Measurements from ENCODE around the gene CSRP1. TPM values are rescaled to one million over a fixed set of nuclear protein-coding genes. Genes with fewer than 3 reads are reported as not detected.
"Not testable (repeated sequence)": the region's sequence is repeated elsewhere in the genome, so short reads cannot be mapped to it uniquely, and the experiment has no call there.

Gene CSRP1
- total RNA-seq, 1 donor from 2014 or later = 729 TPM

- Histone ChIP-seq H3K36me3 (peaks cover 0 to 6% of the 10 kb centered on the region in 2 donors), H3K9me3 (no peaks in the 10 kb centered on the region), H3K4me3 (peak overlapping the region in 1 of 2 donors; percentile 3), H3K4me1 (peaks cover 100% of the 10 kb centered on the region), H3K27me3 (no peaks in the 10 kb centered on the region), H3K27ac (peak overlapping the region; percentile 93)
- DNase-seq (ENCODE audit: extremely low spot score in 2 of 2) = no peak
- intact Hi-C loops (cut with DNase I) = no loop called here
- peak in 1 of 2 donors; percentile 8 for TF ChIP-seq POLR2AphosphoS5 (IDR thresholded peaks at IDR 0.05; ENCODE audit: insufficient read depth in 1 of 2, low read depth in 1 of 2)
- TF ChIP-seq, protein P1, sequence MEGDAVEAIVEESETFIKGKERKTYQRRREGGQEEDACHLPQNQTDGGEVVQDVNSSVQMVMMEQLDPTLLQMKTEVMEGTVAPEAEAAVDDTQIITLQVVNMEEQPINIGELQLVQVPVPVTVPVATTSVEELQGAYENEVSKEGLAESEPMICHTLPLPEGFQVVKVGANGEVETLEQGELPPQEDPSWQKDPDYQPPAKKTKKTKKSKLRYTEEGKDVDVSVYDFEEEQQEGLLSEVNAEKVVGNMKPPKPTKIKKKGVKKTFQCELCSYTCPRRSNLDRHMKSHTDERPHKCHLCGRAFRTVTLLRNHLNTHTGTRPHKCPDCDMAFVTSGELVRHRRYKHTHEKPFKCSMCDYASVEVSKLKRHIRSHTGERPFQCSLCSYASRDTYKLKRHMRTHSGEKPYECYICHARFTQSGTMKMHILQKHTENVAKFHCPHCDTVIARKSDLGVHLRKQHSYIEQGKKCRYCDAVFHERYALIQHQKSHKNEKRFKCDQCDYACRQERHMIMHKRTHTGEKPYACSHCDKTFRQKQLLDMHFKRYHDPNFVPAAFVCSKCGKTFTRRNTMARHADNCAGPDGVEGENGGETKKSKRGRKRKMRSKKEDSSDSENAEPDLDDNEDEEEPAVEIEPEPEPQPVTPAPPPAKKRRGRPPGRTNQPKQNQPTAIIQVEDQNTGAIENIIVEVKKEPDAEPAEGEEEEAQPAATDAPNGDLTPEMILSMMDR (IDR thresholded peaks at IDR 0.05) = no peak
Measured at GRCh38 chr1:201496296-201496690, 10.6 kb downstream of the CSRP1 start.

DNA sequence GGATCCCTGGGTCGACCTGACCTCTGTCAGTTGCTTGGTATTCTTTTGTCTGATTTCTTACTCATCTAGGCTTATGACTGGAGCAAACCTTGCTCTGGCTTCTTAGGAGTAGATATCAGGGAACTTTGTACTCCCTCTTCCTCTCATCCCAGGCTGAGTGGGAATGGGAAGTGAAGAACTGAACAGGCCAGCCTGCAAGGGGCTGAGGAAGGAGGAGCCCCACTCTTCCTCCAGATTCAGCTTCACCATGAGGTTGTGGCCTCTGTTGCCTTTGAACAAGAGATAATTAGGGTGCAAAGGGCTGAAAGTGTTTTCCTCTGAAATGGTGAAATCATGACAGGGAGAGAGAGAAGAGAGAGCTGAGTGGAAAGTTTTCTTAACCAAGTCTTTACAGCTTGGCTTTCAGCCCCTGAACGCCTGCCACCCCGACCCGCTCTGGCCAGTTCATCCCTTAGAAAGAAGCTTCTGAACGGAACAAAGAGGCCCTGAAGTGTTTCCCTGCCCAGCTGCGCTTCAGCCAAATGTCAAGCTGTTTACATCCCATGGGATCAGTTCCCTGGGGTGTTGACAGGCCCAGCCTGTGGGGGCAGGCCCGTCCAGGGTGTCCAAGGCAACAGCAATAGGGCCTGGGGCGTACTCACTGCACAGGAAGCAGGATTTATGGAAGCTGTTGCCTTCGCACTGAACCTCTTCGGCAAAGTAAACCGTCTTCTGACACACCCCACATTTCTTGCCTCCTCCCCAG is 11.2 kb downstream of the CSRP1 start:
- Histone ChIP-seq H3K27ac (peak overlapping the region; percentile 93), H3K4me1 (peaks cover 100% of the 10 kb centered on the region), H3K9me3 (no peaks in the 10 kb centered on the region), H3K36me3 (peaks cover 0 to 6% of the 10 kb centered on the region in 2 donors), H3K27me3 (no peaks in the 10 kb centered on the region), H3K4me3 (peak overlapping the region in 1 of 2 donors; percentile 3)
- TF ChIP-seq POLR2AphosphoS5 (IDR thresholded peaks at IDR 0.05; ENCODE audit: insufficient read depth in 1 of 2, low read depth in 1 of 2) = peak; percentile 91 to 92
- TF ChIP-seq, protein P1 (IDR thresholded peaks at IDR 0.05) = no peak
- intact Hi-C loops (cut with DNase I) = no loop called here
- DNase-seq (ENCODE audit: extremely low spot score in 2 of 2) = peak in 1 of 2 donors; percentile 96

- Histone ChIP-seq H3K9me3 (no peaks in the 10 kb centered on the region), H3K27me3 (no peaks in the 10 kb centered on the region), H3K4me3 (peak overlapping the region in 1 of 2 donors; percentile 11), H3K27ac (peak overlapping the region; percentile 93), H3K36me3 (peaks cover 0 to 6% of the 10 kb centered on the region in 2 donors), H3K4me1 (peaks cover 100% of the 10 kb centered on the region)
- TF ChIP-seq, protein P1 (IDR thresholded peaks at IDR 0.05) = no peak
- peak in 1 of 2 donors; percentile 63 for TF ChIP-seq POLR2AphosphoS5 (IDR thresholded peaks at IDR 0.05; ENCODE audit: insufficient read depth in 1 of 2, low read depth in 1 of 2)
- no peak for DNase-seq (ENCODE audit: extremely low spot score in 2 of 2)
- intact Hi-C loops (cut with DNase I) = no loop called here
Measured at GRCh38 chr1:201493757-201494617, 12.9 kb downstream of the CSRP1 start.

GRCh38 chr1:201493026-201493656 is 13.8 kb downstream of the CSRP1 start:
- DNase-seq (ENCODE audit: extremely low spot score in 2 of 2); H3K27me3 ChIP-seq; H3K9me3 ChIP-seq; intact Hi-C loops (cut with DNase I): not testable (repeated sequence)
- Histone ChIP-seq H3K4me1 (peaks cover 100% of the 10 kb centered on the region), H3K4me3 (peak overlapping the region in 1 of 2 donors; percentile 11), H3K36me3 (peaks cover 0 to 13% of the 10 kb centered on the region in 2 donors), H3K27ac (peak overlapping the region; percentile 93)
- peak in 1 of 2 donors; percentile 51 for TF ChIP-seq POLR2AphosphoS5 (IDR thresholded peaks at IDR 0.05; ENCODE audit: insufficient read depth in 1 of 2, low read depth in 1 of 2)

GRCh38 chr1:201491896-201492511 is 14.9 kb downstream of the CSRP1 start:
- DNase-seq (ENCODE audit: extremely low spot score in 2 of 2) = no peak
- H3K27me3 ChIP-seq = no peaks in the 10 kb centered on the region
- peaks cover 90% of the 10 kb centered on the region for H3K4me1 ChIP-seq
- H3K4me3 ChIP-seq = no peak overlapping the region
- TF ChIP-seq, protein P1 (IDR thresholded peaks at IDR 0.05) = no peak
- TF ChIP-seq POLR2AphosphoS5 (IDR thresholded peaks at IDR 0.05; ENCODE audit: insufficient read depth in 1 of 2, low read depth in 1 of 2) (no peak), POLR2A (IDR thresholded peaks at IDR 0.05) (no peak)
- peak overlapping the region; percentile 93 for H3K27ac ChIP-seq
- H3K9me3 ChIP-seq = no peaks in the 10 kb centered on the region
- intact Hi-C loops (cut with DNase I) = no loop called here
- H3K36me3 ChIP-seq = peaks cover 0 to 16% of the 10 kb centered on the region in 2 donors
